IMR-90 (cell line): ENCODE data around the gene UPK1B. TPM values are rescaled to one million over a fixed set of nuclear protein-coding genes. Genes with fewer than 3 reads are reported as not detected.
"Not testable (repeated sequence)": the region's sequence is repeated elsewhere in the genome, so short reads cannot be mapped to it uniquely, and the experiment has no call there.

Source experiments
- ATAC-seq: fragments of 200-7000 bp; cut with Tn5 transposase; 2 replicates; pipeline ENCODE4 v1.9.1; 2020; ENCODE audit warnings: low read depth, mild to moderate bottlenecking, moderate library complexity
- BruUV-seq: library from RNA; stranded (reverse); fragments of 400-500 nt; replicated peaks from 2 replicates; lab custom pipeline; 2021; lab: Mats Ljungman, UMichigan
- CTCF ChIA-PET: fragments of 300-600 bp; formaldehyde crosslinking; extraction: SDS; loops from one replicate; lab custom pipeline; 2021; ENCODE audit warnings: antibody characterized with exemption; lab: Yijun Ruan, JAX
- POLR2A ChIA-PET: fragments of 300-600 bp; sonication (Branson Sonifier 250); formaldehyde crosslinking; loops from one replicate; lab custom pipeline; 2022; ENCODE audit warnings: antibody characterized with exemption; ENCODE audit not compliant: unreplicated experiment; lab: Charles Lee
- DNase-seq: peaks from one replicate; pipeline ENCODE4 v3.0.0; 2013
- H2AFZ ChIP-seq: replicated peaks from 2 replicates; pipeline ENCODE3; 2013; ENCODE audit warnings: low read length, mild to moderate bottlenecking; ENCODE audit not compliant: poor library complexity
- H2AK5ac ChIP-seq: 2 replicates; pipeline ENCODE4 v1.6.1; 2013; ENCODE audit warnings: low read depth, low read length, inconsistent platforms
- H2AK9ac ChIP-seq: replicated peaks from 2 replicates; pipeline ENCODE3; 2013; ENCODE audit warnings: mild to moderate bottlenecking, low read depth, low read length, moderate library complexity; ENCODE audit not compliant: poor library complexity
- H2BK120ac ChIP-seq: 2 replicates; pipeline ENCODE4 v1.6.1; 2013; ENCODE audit warnings: low read depth, low read length, inconsistent platforms
- H2BK15ac ChIP-seq: 3 replicates; pipeline ENCODE4 v1.6.1; 2013; ENCODE audit warnings: low read depth, low read length, inconsistent platforms
- H2BK20ac ChIP-seq: 2 replicates; pipeline ENCODE4 v1.6.1; 2013; ENCODE audit warnings: low read depth, mild to moderate bottlenecking, inconsistent platforms, low read length, moderate library complexity
- H2BK5ac ChIP-seq: 2 replicates; pipeline ENCODE4 v1.6.1; 2013; ENCODE audit warnings: mild to moderate bottlenecking, low read depth, low read length, inconsistent platforms; ENCODE audit not compliant: poor library complexity, severe bottlenecking
- H3K14ac ChIP-seq: replicated peaks from 2 replicates; pipeline ENCODE4 v1.6.1; 2013; ENCODE audit warnings: low read depth, low read length, inconsistent platforms
- H3K18ac ChIP-seq: 2 replicates; pipeline ENCODE4 v1.6.1; 2013; ENCODE audit warnings: low read depth, low read length, control low read depth
- H3K23ac ChIP-seq: 2 replicates; pipeline ENCODE4 v1.6.1; 2013; ENCODE audit warnings: low read depth, low read length, inconsistent platforms
- H3K27ac ChIP-seq: 2 replicates; pipeline ENCODE4 v1.5.1; 2013; ENCODE audit warnings: mild to moderate bottlenecking, control low read depth, low read length; ENCODE audit not compliant: insufficient read depth
- H3K27me3 ChIP-seq: 2 replicates; pipeline ENCODE4 v1.6.1; 2013; ENCODE audit warnings: low read length; ENCODE audit not compliant: control insufficient read depth, insufficient read depth
- H3K36me3 ChIP-seq: 2 replicates; pipeline ENCODE4 v1.6.1; 2013; ENCODE audit warnings: low read length, mixed read lengths; ENCODE audit not compliant: control insufficient read depth, insufficient read depth
- H3K4ac ChIP-seq: 2 replicates; pipeline ENCODE4 v1.6.1; 2013; ENCODE audit warnings: low read depth, low read length, inconsistent platforms
- H3K4me1 ChIP-seq: 2 replicates; pipeline ENCODE4 v1.6.1; 2013; ENCODE audit warnings: low read length, mixed read lengths; ENCODE audit not compliant: control insufficient read depth, insufficient read depth
- H3K4me2 ChIP-seq: 2 replicates; pipeline ENCODE4 v1.6.1; 2013; ENCODE audit warnings: low read depth, mild to moderate bottlenecking, control low read depth, low read length, moderate library complexity
- H3K4me3 ChIP-seq: 2 replicates; pipeline ENCODE4 v1.5.1; 2013; ENCODE audit warnings: low read depth, mild to moderate bottlenecking, control low read depth, low read length, moderate library complexity; ENCODE audit not compliant: insufficient read depth
- H3K56ac ChIP-seq: 2 replicates; pipeline ENCODE4 v1.6.1; 2013; ENCODE audit warnings: low read length, inconsistent platforms; ENCODE audit not compliant: insufficient read depth; ENCODE audit errors: extremely low read depth
- H3K79me1 ChIP-seq, 2 experiments: 2 replicates each; pipeline ENCODE4 v1.6.1; 2013; ENCODE audit warnings: low read length in 2 of 2, inconsistent platforms in 1 of 2, low read depth in 1 of 2
- H3K9ac ChIP-seq: 2 replicates; pipeline ENCODE4 v1.6.1; 2013; ENCODE audit warnings: low read depth, low read length, control low read depth
- H3K9me1 ChIP-seq: 2 replicates; pipeline ENCODE4 v1.6.1; 2013; ENCODE audit warnings: low read length, inconsistent platforms; ENCODE audit not compliant: insufficient read depth
- H3K9me3 ChIP-seq: 2 replicates; pipeline ENCODE4 v1.6.1; 2013; ENCODE audit warnings: low read length; ENCODE audit not compliant: control insufficient read depth, insufficient read depth
- H4K20me1 ChIP-seq: 2 replicates; pipeline ENCODE4 v1.6.1; 2013; ENCODE audit warnings: low read length, inconsistent platforms; ENCODE audit not compliant: insufficient read depth
- H4K5ac ChIP-seq: 2 replicates; pipeline ENCODE4 v1.6.1; 2013; ENCODE audit warnings: mild to moderate bottlenecking, low read depth, low read length, control low read depth
- H4K8ac ChIP-seq, 2 experiments: 2 replicates each; pipeline ENCODE4 v1.6.1; 2013; ENCODE audit warnings: low read depth in 2 of 2, low read length in 2 of 2, control low read depth in 1 of 2, inconsistent platforms in 1 of 2
- H4K91ac ChIP-seq: 2 replicates; pipeline ENCODE4 v1.6.1; 2013; ENCODE audit warnings: low read depth, low read length, inconsistent platforms; ENCODE audit not compliant: insufficient read depth
- POLR2A ChIP-seq: IDR thresholded peaks from 2 replicates; pipeline ENCODE4 v1.6.1; 2012; ENCODE audit warnings: mild to moderate bottlenecking, low read depth, low read length
- WGBS, 2 experiments: methylation state at CpG; one replicate each; pipeline versions ENCODE4 v1.1.5 to v1.1.7; 2013; ENCODE audit warnings: missing lambda C conversion rate in 2 of 2; ENCODE audit not compliant: insufficient read length in 1 of 2; ENCODE audit errors: extremely low coverage in 2 of 2; 5-methylcytosine and 5-hydroxymethylcytosine counted together
- dilution Hi-C: fragments of 300-500 bp; cut with HindIII; formaldehyde crosslinking; loops from one replicate; pipeline ENCODE4 v1.14.3; 2018; ENCODE audit warnings: low sequenced_read_pairs; ENCODE audit not compliant: unreplicated experiment
- in situ Hi-C: fragments of 300-500 bp; cut with MboI; formaldehyde crosslinking; loops from 3 replicates; pipeline ENCODE4 v1.14.3; 2019; ENCODE audit warnings: low sequenced_read_pairs, inconsistent platforms, mixed read lengths
- intact Hi-C: fragments of 100-400 bp; cut with micrococcal nuclease; formaldehyde crosslinking; loops from 2 replicates; pipeline ENCODE4 v1.10.0; 2022
- polyA plus RNA-seq, 3 experiments: library from polyadenylated mRNA; depleted of rRNA; stranded (reverse); fragments of >200 nt; gene quantifications; 2 replicates each; pipeline ENCODE4 v1.2.3, GENCODE V29; 2012; ENCODE audit warnings: low replicate concordance in 1 of 3
- total RNA-seq: library from RNA; depleted of rRNA; stranded (reverse); fragments of >200 nt; gene quantifications from 2 replicates; pipeline ENCODE4 v1.2.3, GENCODE V29; 2012

UPK1B gene
- total and polyA plus RNA-seq, 2 of the 4 experiments (the other 2 are of a cell fraction): 0.36 to 0.55 TPM

- TF ChIP-seq POLR2A: no peak
Observed at GRCh38 chr3:119125742-119126504, 47.5 kb upstream of the UPK1B start (continued).

- H2BK5ac ChIP-seq, CTCF ChIA-PET, H3K4me3 ChIP-seq, H3K4ac ChIP-seq, H3K79me1 ChIP-seq, H3K9me3 ChIP-seq, H3K36me3 ChIP-seq, H3K9ac ChIP-seq, H4K5ac ChIP-seq, H3K18ac ChIP-seq, H2BK20ac ChIP-seq, H4K91ac ChIP-seq, H3K4me2 ChIP-seq, H3K4me1 ChIP-seq, H2AFZ ChIP-seq, H4K20me1 ChIP-seq, H3K14ac ChIP-seq, H3K9me1 ChIP-seq, BruUV-seq, H3K23ac ChIP-seq, H3K27ac ChIP-seq, POLR2A ChIA-PET, ATAC-seq, H3K27me3 ChIP-seq, DNase-seq, intact Hi-C loops, H3K56ac ChIP-seq, H4K8ac ChIP-seq, H2AK5ac ChIP-seq, H2BK120ac ChIP-seq, H2AK9ac ChIP-seq, dilution Hi-C loops, H2BK15ac ChIP-seq: not testable (repeated sequence)
- 55% methylated on average over 2 of the region's 7 CpGs; no CpG with 5 or more reads in 1 of the 2 experiments for WGBS, 2 experiments
- in situ Hi-C loops: loop anchor here (25.0 kb wide), 1 partner anchor 557 kb away; the partner anchor contains the start of gene COX17
Observed at GRCh38 chr3:119130291-119130690, 43.1 kb upstream of the UPK1B start.
